ENCODE measurements around the gene PLPPR1.
"Not testable (repeated sequence)": the region's sequence is repeated elsewhere in the genome, so short reads cannot be mapped to it uniquely, and the experiment has no call there.

Gene PLPPR1

GRCh38 chr9:101028346-101029314 is at the start of gene PLPPR1:
Gene PLPPR1 (plus strand): TSS chr9:101028727.
- DNase-seq = no peak

- no peak for DNase-seq
These were observed 38.8 kb upstream of the PLPPR1 start for GRCh38 chr9:100989731-100990130.

GRCh38 chr9:100990605-100991381 is 37.7 kb upstream of the PLPPR1 start:
- no peak for DNase-seq

- DNase-seq = no peak
These were observed 35.9 kb upstream of the PLPPR1 start for GRCh38 chr9:100992632-100993031.

- no peak for DNase-seq
These were observed 28.5 kb upstream of the PLPPR1 start for GRCh38 chr9:100999906-101000544.

- DNase-seq = no peak
These were observed 23.3 kb upstream of the PLPPR1 start for GRCh38 chr9:101005246-101005645.

GRCh38 chr9:101014566-101014965 is 14.0 kb upstream of the PLPPR1 start:
- DNase-seq = no peak

- no peak for DNase-seq
These were observed 10.1 kb upstream of the PLPPR1 start for GRCh38 chr9:101018467-101018866.

GRCh38 chr9:101022704-101023103 is 5.8 kb upstream of the PLPPR1 start:
- no peak for DNase-seq

- no peak for DNase-seq
These were observed 2.6 kb upstream of the PLPPR1 start for GRCh38 chr9:101025940-101026339.

- no peak for DNase-seq
These were observed 1.7 kb upstream of the PLPPR1 start for GRCh38 chr9:101026824-101027223.

- DNase-seq = no peak
These were observed 1.3 kb upstream of the PLPPR1 start for GRCh38 chr9:101027236-101027635.

- no peak for DNase-seq
These were observed 688 bp upstream of the PLPPR1 start for GRCh38 chr9:101027733-101028345.

GRCh38 chr9:101029315-101030085 is 973 bp downstream of the PLPPR1 start:
- no peak for DNase-seq

- no peak for DNase-seq
These were observed 1.5 kb downstream of the PLPPR1 start for GRCh38 chr9:101030086-101030391.

GRCh38 chr9:101032426-101032825 is 3.9 kb downstream of the PLPPR1 start:
- no peak for DNase-seq

- no peak for DNase-seq
These were observed 5.7 kb downstream of the PLPPR1 start for GRCh38 chr9:101034222-101034621.

GRCh38 chr9:101035098-101035497 is 6.6 kb downstream of the PLPPR1 start:
- no peak for DNase-seq

- no peak for DNase-seq
These were observed 8.9 kb downstream of the PLPPR1 start for GRCh38 chr9:101037430-101037829.

GRCh38 chr9:101038488-101038887 is 10.0 kb downstream of the PLPPR1 start:
- DNase-seq = no peak

GRCh38 chr9:101039581-101039980 is 11.1 kb downstream of the PLPPR1 start:
- DNase-seq = not testable (repeated sequence)

- DNase-seq = no peak
These were observed 19.4 kb downstream of the PLPPR1 start for GRCh38 chr9:101047848-101048397.

All from inflammatory macrophage treated with lipopolysaccharide for 1 hour (primary cell).